ENCODE results near the gene FN3K. TPM values are rescaled to one million over a fixed set of nuclear protein-coding genes. Genes with fewer than 3 reads are reported as not detected.
A peak's percentile ranks its signal among the peaks of the same experiment; 100 is the strongest.
"Not testable (repeated sequence)": the region's sequence is repeated elsewhere in the genome, so short reads cannot be mapped to it uniquely, and the experiment has no call there.

Gene FN3K
- total RNA-seq, 1 donor from 2014 or later: 27.4 TPM

- H3K36me3 ChIP-seq: peaks cover 12% of the 10 kb centered on the region
- H3K4me1 ChIP-seq: peaks cover 6% of the 10 kb centered on the region
- DNase-seq (no peak), ATAC-seq (no peak)
- intact Hi-C loops (cut with DNase I): loop anchor here (10.0 kb wide), 1 partner anchor 135 kb away; no protein-coding TSS in a partner anchor
- no peaks in the 10 kb centered on the region for H3K27me3 ChIP-seq
- no peaks in the 10 kb centered on the region for H3K9me3 ChIP-seq
- no peak overlapping the region for H3K4me3 ChIP-seq
- no peak for TF ChIP-seq CTCF (IDR thresholded peaks at IDR 0.05)
- no peak overlapping the region for H3K27ac ChIP-seq
These were observed 44.8 kb downstream of the FN3K start for GRCh38 chr17:82780195-82780594.

GRCh38 chr17:82780971-82781893 is 45.8 kb downstream of the FN3K start:
- no peak for TF ChIP-seq CTCF (IDR thresholded peaks at IDR 0.05)
- DNase-seq (no peak), ATAC-seq (peak; percentile 6)
- Histone ChIP-seq H3K36me3 (peaks cover 12% of the 10 kb centered on the region), H3K4me3 (no peak overlapping the region), H3K27me3 (no peaks in the 10 kb centered on the region), H3K9me3 (no peaks in the 10 kb centered on the region), H3K4me1 (peaks cover 6% of the 10 kb centered on the region), H3K27ac (no peak overlapping the region)
- intact Hi-C loops (cut with DNase I): loop anchor here (10.0 kb wide), 1 partner anchor 134 kb away; no protein-coding TSS in a partner anchor

GRCh38 chr17:82781894-82782274 is 46.5 kb downstream of the FN3K start:
- H3K36me3 ChIP-seq: peaks cover 12% of the 10 kb centered on the region
- H3K27ac ChIP-seq: no peak overlapping the region
- no peaks in the 10 kb centered on the region for H3K9me3 ChIP-seq
- H3K27me3 ChIP-seq: no peaks in the 10 kb centered on the region
- peaks cover 6% of the 10 kb centered on the region for H3K4me1 ChIP-seq
- TF ChIP-seq CTCF (IDR thresholded peaks at IDR 0.05): peak; percentile 98
- intact Hi-C loops (cut with DNase I): loop anchor here (10.0 kb wide), 1 partner anchor 133 kb away; no protein-coding TSS in a partner anchor
- DNase-seq: peak; percentile 91
- no peak overlapping the region for H3K4me3 ChIP-seq
- peak; percentile 98 for ATAC-seq

GRCh38 chr17:82782657-82783207 is 47.3 kb downstream of the FN3K start:
- H3K27me3 ChIP-seq: no peaks in the 10 kb centered on the region

GRCh38 chr17:82783498-82783897 is 48.1 kb downstream of the FN3K start:
- peaks cover 6% of the 10 kb centered on the region for H3K4me1 ChIP-seq
- ATAC-seq (no peak), DNase-seq (no peak)
- no peaks in the 10 kb centered on the region for H3K27me3 ChIP-seq
- H3K27ac ChIP-seq: no peak overlapping the region
- H3K4me3 ChIP-seq: no peak overlapping the region
- peaks cover 12% of the 10 kb centered on the region for H3K36me3 ChIP-seq
- intact Hi-C loops (cut with DNase I): loop anchor here (10.0 kb wide), 1 partner anchor 131 kb away; no protein-coding TSS in a partner anchor
- H3K9me3 ChIP-seq: no peaks in the 10 kb centered on the region
- TF ChIP-seq CTCF (IDR thresholded peaks at IDR 0.05): no peak

More at GRCh38 chr17:82782657-82783207, 47.3 kb downstream of the FN3K start:
- TF ChIP-seq CTCF (IDR thresholded peaks at IDR 0.05): no peak
- intact Hi-C loops (cut with DNase I): loop anchor here (10.0 kb wide), 1 partner anchor 132 kb away; no protein-coding TSS in a partner anchor
- ATAC-seq: peak; percentile 23
- DNase-seq: no peak
- Histone ChIP-seq H3K4me1 (peaks cover 6% of the 10 kb centered on the region), H3K9me3 (no peaks in the 10 kb centered on the region), H3K36me3 (peaks cover 12% of the 10 kb centered on the region), H3K27ac (peak overlapping the region; percentile 42), H3K4me3 (no peak overlapping the region)

GRCh38 chr17:82785581-82785980 is 50.2 kb downstream of the FN3K start:
- not testable (repeated sequence) for H3K27me3 ChIP-seq, H3K4me3 ChIP-seq, H3K4me1 ChIP-seq, H3K9me3 ChIP-seq, DNase-seq, ATAC-seq, H3K27ac ChIP-seq
- intact Hi-C loops (cut with DNase I): loop anchor here (10.0 kb wide), 1 partner anchor 129 kb away; no protein-coding TSS in a partner anchor
- peaks cover 12% of the 10 kb centered on the region for H3K36me3 ChIP-seq
